ENCODE results near the gene TRIM69.

The TRIM69 gene

DNA sequence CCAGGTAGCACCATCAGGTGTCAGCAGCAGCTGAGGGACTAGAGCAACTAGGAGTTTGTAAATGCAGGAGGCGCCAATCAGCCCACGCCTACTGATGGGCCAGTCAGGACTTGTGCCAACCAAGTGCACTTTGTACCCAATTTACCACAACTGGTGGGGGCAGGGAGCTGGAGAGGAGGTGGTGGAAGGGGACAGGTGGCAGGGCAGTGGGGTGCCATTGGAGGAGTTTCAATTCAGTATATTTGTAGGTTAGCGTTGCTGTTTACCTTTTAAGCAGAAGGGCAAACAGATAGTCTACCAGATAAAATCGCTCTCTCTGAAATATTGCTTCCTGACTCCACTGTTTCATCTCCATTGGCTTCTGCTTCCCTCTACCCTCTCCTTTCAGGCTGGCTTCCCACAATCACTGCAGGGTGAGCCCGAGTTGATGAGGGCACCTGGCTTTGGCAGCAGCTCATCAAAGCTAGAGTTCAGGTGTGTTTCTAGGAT is 75.7 kb downstream of the TRIM69 start:
- DNase-seq: no peak

- no peak for DNase-seq
These were observed 76.9 kb downstream of the TRIM69 start for GRCh38 chr15:44813231-44813630.
